MM.1S (cell line): ENCODE results near the gene KAT6B.

Source experiments
- CTCF ChIP-seq: fragments of 300-600 bp; sonication (generic); IDR thresholded peaks from 2 replicates; pipeline ENCODE4 v1.5.1; 2016; ENCODE audit warnings: antibody characterized with exemption, low read length, mixed read lengths
- EZH2 ChIP-seq: fragments of 300-600 bp; sonication (generic); optimal IDR thresholded peaks from 2 replicates; pipeline ENCODE3; 2017; ENCODE audit warnings: low read depth, mild to moderate bottlenecking, antibody characterized with exemption, low read length, mixed read lengths
- EZH2phosphoT487 ChIP-seq: fragments of 300-600 bp; sonication (generic); IDR thresholded peaks from 2 replicates; pipeline ENCODE4 v1.6.1; 2018; ENCODE audit warnings: antibody characterized with exemption, low read length

- TF ChIP-seq EZH2phosphoT487 (no peak), CTCF (no peak), EZH2 (no peak)
Observed at GRCh38 chr10:74910976-74911350, 84.6 kb downstream of the KAT6B start.
